ENCODE data around the gene MYO1D.
"Not testable (repeated sequence)": the region's sequence is repeated elsewhere in the genome, so short reads cannot be mapped to it uniquely, and the experiment has no call there.

MYO1D gene

GRCh38 chr17:32855620-32856019 is 21.3 kb downstream of the MYO1D start:
- DNase-seq (ENCODE audit: low spot score), result no peak

GRCh38 chr17:32854832-32855389 is 22.0 kb downstream of the MYO1D start:
- DNase-seq (ENCODE audit: low spot score), result no peak

GRCh38 chr17:32854207-32854606 is 22.7 kb downstream of the MYO1D start:
- no peak for DNase-seq (ENCODE audit: low spot score)

GRCh38 chr17:32852811-32853210 is 24.1 kb downstream of the MYO1D start:
- DNase-seq (ENCODE audit: low spot score), result no peak

GRCh38 chr17:32849879-32850278 is 27.0 kb downstream of the MYO1D start:
- no peak for DNase-seq (ENCODE audit: low spot score)

- DNase-seq (ENCODE audit: low spot score), result no peak
These were observed 28.9 kb downstream of the MYO1D start for GRCh38 chr17:32847977-32848376.

GRCh38 chr17:32846143-32846542 is 30.8 kb downstream of the MYO1D start:
- no peak for DNase-seq (ENCODE audit: low spot score)

GRCh38 chr17:32840241-32840640 is 36.7 kb downstream of the MYO1D start:
- no peak for DNase-seq (ENCODE audit: low spot score)

GRCh38 chr17:32836527-32836926 is 40.4 kb downstream of the MYO1D start:
- DNase-seq (ENCODE audit: low spot score), result no peak

GRCh38 chr17:32835291-32835761 is 41.6 kb downstream of the MYO1D start:
- DNase-seq (ENCODE audit: low spot score), result no peak

- DNase-seq (ENCODE audit: low spot score), result no peak
These were observed 42.8 kb downstream of the MYO1D start for GRCh38 chr17:32834104-32834503.

- DNase-seq (ENCODE audit: low spot score), result no peak
These were observed 43.4 kb downstream of the MYO1D start for GRCh38 chr17:32833526-32833925.

GRCh38 chr17:32833076-32833475 is 43.8 kb downstream of the MYO1D start:
- DNase-seq (ENCODE audit: low spot score), result no peak

- DNase-seq (ENCODE audit: low spot score), result no peak
These were observed 45.2 kb downstream of the MYO1D start for GRCh38 chr17:32831627-32832243.

- no peak for DNase-seq (ENCODE audit: low spot score)
These were observed 45.7 kb downstream of the MYO1D start for GRCh38 chr17:32831223-32831622.

- no peak for DNase-seq (ENCODE audit: low spot score)
These were observed 48.1 kb downstream of the MYO1D start for GRCh38 chr17:32828822-32829221.

- no peak for DNase-seq (ENCODE audit: low spot score)
These were observed 49.7 kb downstream of the MYO1D start for GRCh38 chr17:32827227-32827626.

- no peak for DNase-seq (ENCODE audit: low spot score)
These were observed 50.8 kb downstream of the MYO1D start for GRCh38 chr17:32826076-32826475.

- DNase-seq (ENCODE audit: low spot score), result no peak
These were observed 52.6 kb downstream of the MYO1D start for GRCh38 chr17:32824334-32824733.

- DNase-seq (ENCODE audit: low spot score), result no peak
These were observed 53.9 kb downstream of the MYO1D start for GRCh38 chr17:32822996-32823395.

- DNase-seq (ENCODE audit: low spot score), result not testable (repeated sequence)
These were observed 54.7 kb downstream of the MYO1D start for GRCh38 chr17:32821987-32822934.

GRCh38 chr17:32820440-32820839 is 56.5 kb downstream of the MYO1D start:
- DNase-seq (ENCODE audit: low spot score), result no peak

GRCh38 chr17:32819787-32820186 is 57.1 kb downstream of the MYO1D start:
- no peak for DNase-seq (ENCODE audit: low spot score)
